Neural cell (in vitro differentiated cells): ENCODE data around the gene HDAC4. TPM values are rescaled to one million over a fixed set of nuclear protein-coding genes. Genes with fewer than 3 reads are reported as not detected.

Source experiments
- H2AFZ ChIP-seq: fragments of 200-600, 300-800 bp; sonication (generic), shearing (Covaris generic); 2 replicates; pipeline ENCODE4 v1.6.0; 2014; ENCODE audit warnings: low read depth, mild to moderate bottlenecking, antibody characterized with exemption, low read length, moderate library complexity
- H3F3A ChIP-seq: fragments of 200-600 bp; shearing (Covaris generic); 2 replicates; pipeline ENCODE4 v1.6.1; 2016; ENCODE audit warnings: mild to moderate bottlenecking, moderate library complexity, mixed read lengths, antibody characterized with exemption, low read length; ENCODE audit not compliant: insufficient read depth, poor library complexity, severe bottlenecking
- H3K27ac ChIP-seq: fragments of 200-600, 300-800 bp; sonication (generic), shearing (Covaris generic); 2 replicates; pipeline ENCODE4 v1.5.1; 2014; ENCODE audit warnings: mild to moderate bottlenecking, low read length, moderate library complexity
- H3K27me3 ChIP-seq: fragments of 300-800, 200-600 bp; sonication (generic), shearing (Covaris generic); 2 replicates; pipeline ENCODE4 v1.6.0; 2014; ENCODE audit warnings: mild to moderate bottlenecking, low read depth, low read length, moderate library complexity; ENCODE audit not compliant: insufficient read depth
- H3K36me3 ChIP-seq: fragments of 300-800, 200-600 bp; sonication (generic), shearing (Covaris generic); 2 replicates; pipeline ENCODE4 v1.5.1; 2014; ENCODE audit warnings: mild to moderate bottlenecking, antibody characterized with exemption, low read length, moderate library complexity; ENCODE audit not compliant: insufficient read depth
- H3K4me2 ChIP-seq: fragments of 300-800, 200-600 bp; sonication (generic), shearing (Covaris generic); 2 replicates; pipeline ENCODE4 v1.6.0; 2014; ENCODE audit warnings: mild to moderate bottlenecking, low read length
- H3K4me3 ChIP-seq: fragments of 300-800, 200-600 bp; sonication (generic), shearing (Covaris generic); 2 replicates; pipeline ENCODE4 v1.5.1; 2014; ENCODE audit warnings: mild to moderate bottlenecking, low read length, moderate library complexity
- H3K79me2 ChIP-seq: fragments of 200-600 bp; shearing (Covaris generic); replicated peaks from 2 replicates; pipeline ENCODE4 v1.6.0; 2014; ENCODE audit warnings: mild to moderate bottlenecking, low read length, moderate library complexity; ENCODE audit not compliant: insufficient read depth
- H3K9ac ChIP-seq: fragments of 300-800, 200-600 bp; sonication (generic), shearing (Covaris generic); 2 replicates; pipeline ENCODE4 v1.6.1; 2016; ENCODE audit warnings: mild to moderate bottlenecking, low read length, mixed read lengths
- H3K9me2 ChIP-seq: fragments of 200-600 bp; shearing (Covaris generic); 2 replicates; pipeline ENCODE4 v1.6.1; 2016; ENCODE audit warnings: mild to moderate bottlenecking, low read length, mixed read lengths; ENCODE audit not compliant: insufficient read depth
- H3K9me3 ChIP-seq: fragments of 200-600, 300-800 bp; sonication (generic), shearing (Covaris generic); 2 replicates; pipeline ENCODE4 v1.6.1; 2016; ENCODE audit warnings: mild to moderate bottlenecking, mixed run types, low read length, moderate library complexity, mixed read lengths
- H4K20me1 ChIP-seq: fragments of 200-600 bp; shearing (Covaris generic); 2 replicates; pipeline ENCODE4 v1.6.1; 2016; ENCODE audit warnings: mild to moderate bottlenecking, mixed run types; ENCODE audit not compliant: insufficient read depth
- CTCF ChIP-seq: fragments of 450-650 bp; IDR thresholded peaks from 2 replicates; pipeline ENCODE4 v1.5.1; 2014; ENCODE audit warnings: antibody characterized with exemption, mild to moderate bottlenecking, moderate library complexity; ENCODE audit not compliant: poor library complexity, severe bottlenecking
- EP300 ChIP-seq: fragments of 450-650 bp; conservative IDR thresholded peaks from 2 replicates; pipeline ENCODE4 v1.6.1; 2014; ENCODE audit warnings: antibody characterized with exemption, mild to moderate bottlenecking, moderate library complexity; ENCODE audit not compliant: poor library complexity, severe bottlenecking
- EZH2 ChIP-seq: fragments of 200-600, 300-800 bp; shearing (Covaris generic), sonication (generic); IDR thresholded peaks from 2 replicates; pipeline ENCODE4 v1.6.1; 2014; ENCODE audit warnings: antibody characterized with exemption, low read length, borderline replicate concordance, mild to moderate bottlenecking; ENCODE audit not compliant: insufficient read depth, poor library complexity, severe bottlenecking
- MXI1 ChIP-seq: fragments of 450-650 bp; conservative IDR thresholded peaks from 2 replicates; pipeline ENCODE4 v1.6.1; 2014; ENCODE audit warnings: antibody characterized with exemption, mild to moderate bottlenecking; ENCODE audit not compliant: poor library complexity, severe bottlenecking
- POLR2AphosphoS5 ChIP-seq: IDR thresholded peaks from 2 replicates; pipeline ENCODE4 v1.6.1; 2012
- RAD21 ChIP-seq: fragments of 450-650 bp; conservative IDR thresholded peaks from 2 replicates; pipeline ENCODE4 v1.6.1; 2014; ENCODE audit warnings: antibody characterized with exemption, mild to moderate bottlenecking, moderate library complexity
- REST ChIP-seq: IDR thresholded peaks from 2 replicates; pipeline ENCODE4 v1.6.1; 2012; ENCODE audit warnings: borderline replicate concordance
- SMC3 ChIP-seq: fragments of 450-650 bp; conservative IDR thresholded peaks from 2 replicates; pipeline ENCODE4 v1.6.1; 2014; ENCODE audit warnings: antibody characterized with exemption, mild to moderate bottlenecking, moderate library complexity; ENCODE audit not compliant: poor library complexity
- TAF1 ChIP-seq: IDR thresholded peaks from 2 replicates; pipeline ENCODE4 v1.6.1; 2012; ENCODE audit warnings: low read depth
- polyA plus RNA-seq: library from polyadenylated mRNA; depleted of rRNA; stranded (reverse); fragments of >200 nt; gene quantifications from 2 replicates; pipeline ENCODE4 v1.2.3, GENCODE V29; 2014

Gene HDAC4
- polyA plus RNA-seq, 1 donor from 2014 or later: 3.4 TPM

- no peak overlapping the region for H3K4me3 ChIP-seq
- no peaks in the 10 kb centered on the region for H3K79me2 ChIP-seq
- peaks cover 4% of the 10 kb centered on the region for H3K9me3 ChIP-seq
- no peaks in the 10 kb centered on the region for H3K27me3 ChIP-seq
- no peak overlapping the region for H2AFZ ChIP-seq
- H4K20me1 ChIP-seq: no peaks in the 10 kb centered on the region
- no peak overlapping the region for H3K9ac ChIP-seq
- H3K36me3 ChIP-seq: no peaks in the 10 kb centered on the region
- H3F3A ChIP-seq: no peaks in the 10 kb centered on the region
- H3K27ac ChIP-seq: no peak overlapping the region
- no peak overlapping the region for H3K4me2 ChIP-seq
- TF ChIP-seq POLR2AphosphoS5 (no peak), TAF1 (no peak), RAD21 (no peak), SMC3 (no peak), REST (no peak), EZH2 (no peak), MXI1 (no peak), CTCF (no peak), EP300 (no peak)
- no peaks in the 10 kb centered on the region for H3K9me2 ChIP-seq
Observed at GRCh38 chr2:239259173-239259572, 141.6 kb downstream of the HDAC4 start.

GRCh38 chr2:239258248-239258647, 142.6 kb downstream of the HDAC4 start:
- H4K20me1 ChIP-seq: no peaks in the 10 kb centered on the region
- H3K27ac ChIP-seq: no peak overlapping the region
- no peak overlapping the region for H3K4me3 ChIP-seq
- no peaks in the 10 kb centered on the region for H3F3A ChIP-seq
- no peak overlapping the region for H3K4me2 ChIP-seq
- no peak for TF ChIP-seq CTCF
- no peak for TF ChIP-seq SMC3
- no peak for TF ChIP-seq REST
- TF ChIP-seq RAD21: no peak
- no peak for TF ChIP-seq MXI1
- no peak for TF ChIP-seq EZH2
- no peak for TF ChIP-seq TAF1
- no peak for TF ChIP-seq POLR2AphosphoS5
- TF ChIP-seq EP300: no peak
- H3K9me2 ChIP-seq: no peaks in the 10 kb centered on the region
- no peak overlapping the region for H3K9ac ChIP-seq
- peaks cover 4% of the 10 kb centered on the region for H3K9me3 ChIP-seq
- H3K36me3 ChIP-seq: no peaks in the 10 kb centered on the region
- no peaks in the 10 kb centered on the region for H3K79me2 ChIP-seq
- no peak overlapping the region for H2AFZ ChIP-seq
- no peaks in the 10 kb centered on the region for H3K27me3 ChIP-seq
